Measurements from ENCODE around the gene GPC5.
"Not testable (repeated sequence)": the region's sequence is repeated elsewhere in the genome, so short reads cannot be mapped to it uniquely, and the experiment has no call there.

The GPC5 gene

DNA sequence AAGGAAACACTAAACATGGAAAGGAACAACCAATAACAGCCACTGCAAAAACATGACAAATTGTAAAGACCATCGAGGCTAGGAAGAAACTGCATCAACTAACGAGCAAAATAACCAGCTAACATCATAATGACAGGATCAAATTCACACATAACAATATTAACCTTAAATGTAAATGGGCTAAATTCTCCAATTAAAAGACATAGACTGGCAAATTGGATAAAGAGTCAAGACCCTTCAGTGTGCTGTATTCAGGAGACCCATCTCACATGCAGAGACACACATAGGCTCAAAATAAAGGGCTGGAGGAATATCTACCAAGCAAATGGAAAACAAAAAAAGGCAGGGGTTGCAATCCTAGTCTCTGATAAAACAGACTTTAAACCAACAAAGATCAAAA lies 1120.2 kb downstream of the GPC5 start:
- DNase-seq, result not testable (repeated sequence)

GRCh38 chr13:92530364-92530763 lies 1131.9 kb downstream of the GPC5 start:
- peak; percentile 3 for DNase-seq

- DNase-seq, result no peak
Measured at GRCh38 chr13:92535222-92536006, 1137.0 kb downstream of the GPC5 start.

DNA sequence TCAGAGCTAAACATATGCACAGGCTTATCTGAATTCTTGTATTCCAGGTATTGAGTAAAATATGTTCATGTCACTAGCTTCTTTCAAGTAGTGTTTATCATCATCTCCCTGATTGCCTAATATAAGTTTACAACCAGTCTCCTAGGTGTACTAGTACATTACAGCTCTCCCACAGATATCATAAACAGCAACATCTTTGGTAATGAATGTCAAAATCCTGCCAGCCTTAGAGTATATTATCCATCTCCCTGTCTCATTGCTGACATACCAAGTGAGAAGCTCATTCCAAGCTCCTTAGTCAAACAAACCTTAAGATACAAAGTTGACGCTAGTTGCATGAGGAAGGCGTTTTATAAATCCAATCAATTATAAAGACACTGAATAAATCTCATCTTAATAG lies 1139.0 kb downstream of the GPC5 start:
- no peak for DNase-seq

GRCh38 chr13:92538164-92538563 lies 1139.7 kb downstream of the GPC5 start:
- DNase-seq, result no peak

GRCh38 chr13:92539148-92539547 lies 1140.7 kb downstream of the GPC5 start:
- DNase-seq, result not testable (repeated sequence)

- peak; percentile 27 for DNase-seq
Measured at GRCh38 chr13:92547266-92547665, 1148.8 kb downstream of the GPC5 start.

- DNase-seq, result no peak
Measured at GRCh38 chr13:92549276-92549675, 1150.9 kb downstream of the GPC5 start.

- DNase-seq, result no peak
Measured at GRCh38 chr13:92553470-92554114, 1155.2 kb downstream of the GPC5 start.

- DNase-seq, result no peak
Measured at GRCh38 chr13:92560883-92561282, 1162.5 kb downstream of the GPC5 start.

GRCh38 chr13:92564942-92565341 lies 1166.5 kb downstream of the GPC5 start:
- DNase-seq, result no peak

DNA sequence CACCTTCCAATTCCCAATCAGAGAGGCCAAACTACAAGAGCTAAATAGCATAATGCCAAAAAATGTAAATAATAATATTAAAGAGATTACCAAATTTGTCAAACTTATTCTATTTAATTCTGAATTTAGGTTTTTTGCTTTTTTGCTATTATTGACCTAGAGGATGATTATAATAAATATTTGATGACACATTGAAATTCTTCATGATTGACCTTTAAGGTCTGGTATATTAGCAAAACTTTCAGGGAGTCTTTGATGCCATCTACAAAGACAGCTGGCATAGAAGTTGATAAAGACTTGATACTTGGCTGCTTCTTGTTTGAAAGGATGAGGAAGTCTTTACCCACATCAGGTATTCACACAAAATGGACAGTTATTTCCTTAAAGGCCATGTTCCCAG lies 1168.3 kb downstream of the GPC5 start:
- DNase-seq, result no peak

- DNase-seq, result no peak
Measured at GRCh38 chr13:92572190-92572589, 1173.8 kb downstream of the GPC5 start.

GRCh38 chr13:92573467-92574057 lies 1175.1 kb downstream of the GPC5 start:
- peak; percentile 15 for DNase-seq

- DNase-seq, result no peak
Measured at GRCh38 chr13:92574499-92574898, 1176.1 kb downstream of the GPC5 start.

DNA sequence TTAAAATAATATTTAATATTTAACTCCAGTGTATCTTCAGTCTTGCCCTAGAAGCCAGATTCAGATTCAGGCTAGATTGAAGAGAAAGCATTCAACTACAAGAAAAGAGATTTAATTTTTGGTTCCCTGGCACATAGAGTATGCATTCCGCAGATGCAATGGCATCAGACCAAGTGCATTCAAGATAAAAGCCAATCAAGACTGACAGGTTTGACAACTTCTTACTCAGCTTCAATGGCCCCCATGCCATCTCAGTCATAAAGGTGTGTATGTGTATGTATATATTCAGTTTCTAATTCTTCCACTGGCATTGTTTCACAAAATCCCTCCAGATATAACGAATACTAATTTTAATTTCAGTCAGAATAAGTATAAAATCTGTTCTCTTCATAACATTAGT lies 1177.4 kb downstream of the GPC5 start:
- no peak for DNase-seq

- DNase-seq, result no peak
Measured at GRCh38 chr13:92578358-92578757, 1179.9 kb downstream of the GPC5 start.

DNA sequence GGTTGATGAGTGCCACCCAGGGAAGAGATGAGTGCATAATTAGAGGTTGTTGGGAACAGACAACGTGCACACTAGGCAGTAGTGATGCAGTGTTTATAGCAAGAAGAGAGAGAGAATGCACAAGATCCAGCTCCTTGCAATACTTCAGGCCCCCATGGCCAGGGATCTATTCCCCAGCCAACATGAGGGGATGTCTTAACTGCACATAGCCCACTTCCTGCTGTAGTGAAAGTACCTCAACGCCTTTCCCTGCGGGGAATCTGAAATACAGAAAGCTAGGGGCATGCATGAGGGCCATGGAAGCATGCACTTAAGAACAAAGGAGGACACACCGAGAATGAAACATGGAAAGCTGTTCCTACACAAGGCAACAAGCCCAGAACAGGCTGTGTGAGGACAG lies 1191.5 kb downstream of the GPC5 start:
- DNase-seq, result no peak

- DNase-seq, result no peak
Measured at GRCh38 chr13:92590503-92590908, 1192.1 kb downstream of the GPC5 start.

GRCh38 chr13:92591117-92591516 lies 1192.7 kb downstream of the GPC5 start:
- DNase-seq, result no peak

- DNase-seq, result no peak
Measured at GRCh38 chr13:92592757-92593156, 1194.3 kb downstream of the GPC5 start.

DNA sequence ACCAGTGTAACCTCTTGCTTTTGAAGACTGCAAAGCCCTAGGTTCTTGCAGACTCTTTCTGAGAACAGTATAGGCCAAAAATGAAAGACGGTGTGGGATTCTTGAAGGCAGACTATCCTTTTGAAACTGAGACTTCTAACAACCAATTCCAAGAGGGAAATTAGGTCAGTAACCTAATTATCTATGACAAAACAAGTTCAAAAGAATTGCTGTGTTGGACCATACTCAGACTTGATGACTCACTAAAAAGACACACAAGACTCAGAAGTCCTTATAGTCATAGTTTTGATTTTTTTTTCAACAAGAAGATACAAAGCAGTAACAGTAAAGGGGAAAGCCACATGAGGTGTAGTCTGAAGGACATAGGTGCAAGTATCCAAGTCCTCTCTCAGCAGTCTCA lies 1204.1 kb downstream of the GPC5 start:
- no peak for DNase-seq

- no peak for DNase-seq
Measured at GRCh38 chr13:92609376-92609775, 1211.0 kb downstream of the GPC5 start.

GRCh38 chr13:92612892-92613291 lies 1214.5 kb downstream of the GPC5 start:
- DNase-seq, result no peak

All from HCEC 1CT (cell line).